WTC11 (cell line): ENCODE data around the gene STK11.

Experiments used
- CBFB ChIP-seq: sonication (generic); formaldehyde crosslinking; IDR thresholded peaks from 2 replicates; pipeline ENCODE4 v1.8.1; 2022; ENCODE audit warnings: mild to moderate bottlenecking, low read depth, missing genetic modification reagents
- CREB1 ChIP-seq: sonication (generic); formaldehyde crosslinking; IDR thresholded peaks from 2 replicates; pipeline ENCODE4 v1.8.0; 2023; ENCODE audit warnings: mild to moderate bottlenecking, missing genetic modification reagents
- KAT7 ChIP-seq: sonication (generic); formaldehyde crosslinking; IDR thresholded peaks from 2 replicates; pipeline ENCODE4 v1.8.1; 2023; ENCODE audit warnings: missing genetic modification reagents, mild to moderate bottlenecking, borderline replicate concordance
- SP1 ChIP-seq: sonication (generic); formaldehyde crosslinking; conservative IDR thresholded peaks from 2 replicates; pipeline ENCODE4 v1.8.1; 2022; ENCODE audit warnings: missing genetic modification reagents
- TEAD4 ChIP-seq: sonication (generic); formaldehyde crosslinking; IDR thresholded peaks from 2 replicates; pipeline ENCODE4 v1.8.0; 2022; ENCODE audit warnings: mild to moderate bottlenecking, missing genetic modification reagents
- ZNF263 ChIP-seq: sonication (generic); formaldehyde crosslinking; IDR thresholded peaks from 2 replicates; pipeline ENCODE4 v1.8.1; 2022; ENCODE audit warnings: low read depth, mild to moderate bottlenecking, moderate library complexity, missing genetic modification reagents
- TF ChIP-seq, protein P1 (sequence below): sonication (generic); formaldehyde crosslinking; IDR thresholded peaks from 2 replicates; pipeline ENCODE4 v1.8.1; 2023; ENCODE audit warnings: mild to moderate bottlenecking, missing genetic modification reagents, moderate library complexity
- TF ChIP-seq, protein P2 (sequence below): fragments of 200-600 bp; IDR thresholded peaks from 2 replicates; pipeline ENCODE4 v1.8.0; 2022; ENCODE audit warnings: antibody characterized with exemption
- TF ChIP-seq, protein P3 (sequence below): sonication (generic); formaldehyde crosslinking; conservative IDR thresholded peaks from 2 replicates; pipeline ENCODE4 v1.8.1; 2023; ENCODE audit warnings: mild to moderate bottlenecking, low read depth, missing genetic modification reagents, moderate library complexity
- TF ChIP-seq, protein P4 (sequence below): sonication (generic); formaldehyde crosslinking; IDR thresholded peaks from 2 replicates; pipeline ENCODE4 v1.8.0; 2022; ENCODE audit warnings: mild to moderate bottlenecking, missing genetic modification reagents
- TF ChIP-seq, protein P5 (sequence below): sonication (generic); formaldehyde crosslinking; conservative IDR thresholded peaks from 2 replicates; pipeline ENCODE4 v1.8.1; 2022; ENCODE audit warnings: mild to moderate bottlenecking, missing genetic modification reagents

DNA sequence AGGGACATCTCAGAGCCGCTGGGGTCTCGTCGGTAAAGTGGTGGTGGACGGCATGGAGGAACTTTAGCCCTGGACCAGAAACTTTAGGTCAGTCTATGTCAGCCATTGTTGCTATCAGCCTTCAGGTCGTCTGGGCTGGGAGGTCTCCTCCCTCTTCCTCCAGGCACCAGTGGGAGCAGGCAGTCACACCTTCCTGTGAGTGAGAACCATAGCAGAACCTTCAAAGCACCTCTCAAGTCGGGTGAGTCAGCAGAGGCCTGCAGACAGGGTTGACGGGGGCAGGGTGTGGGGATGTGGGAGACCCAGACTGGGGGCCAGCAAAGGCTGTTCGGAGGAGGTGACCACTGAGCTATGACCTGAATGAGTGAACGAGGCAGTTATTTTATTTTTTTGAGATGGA is 16.2 kb upstream of the STK11 start:
- TF ChIP-seq, protein P1, sequence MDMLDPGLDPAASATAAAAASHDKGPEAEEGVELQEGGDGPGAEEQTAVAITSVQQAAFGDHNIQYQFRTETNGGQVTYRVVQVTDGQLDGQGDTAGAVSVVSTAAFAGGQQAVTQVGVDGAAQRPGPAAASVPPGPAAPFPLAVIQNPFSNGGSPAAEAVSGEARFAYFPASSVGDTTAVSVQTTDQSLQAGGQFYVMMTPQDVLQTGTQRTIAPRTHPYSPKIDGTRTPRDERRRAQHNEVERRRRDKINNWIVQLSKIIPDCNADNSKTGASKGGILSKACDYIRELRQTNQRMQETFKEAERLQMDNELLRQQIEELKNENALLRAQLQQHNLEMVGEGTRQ (CRISPR knock-in tag), result no peak
- TF ChIP-seq, protein P2, sequence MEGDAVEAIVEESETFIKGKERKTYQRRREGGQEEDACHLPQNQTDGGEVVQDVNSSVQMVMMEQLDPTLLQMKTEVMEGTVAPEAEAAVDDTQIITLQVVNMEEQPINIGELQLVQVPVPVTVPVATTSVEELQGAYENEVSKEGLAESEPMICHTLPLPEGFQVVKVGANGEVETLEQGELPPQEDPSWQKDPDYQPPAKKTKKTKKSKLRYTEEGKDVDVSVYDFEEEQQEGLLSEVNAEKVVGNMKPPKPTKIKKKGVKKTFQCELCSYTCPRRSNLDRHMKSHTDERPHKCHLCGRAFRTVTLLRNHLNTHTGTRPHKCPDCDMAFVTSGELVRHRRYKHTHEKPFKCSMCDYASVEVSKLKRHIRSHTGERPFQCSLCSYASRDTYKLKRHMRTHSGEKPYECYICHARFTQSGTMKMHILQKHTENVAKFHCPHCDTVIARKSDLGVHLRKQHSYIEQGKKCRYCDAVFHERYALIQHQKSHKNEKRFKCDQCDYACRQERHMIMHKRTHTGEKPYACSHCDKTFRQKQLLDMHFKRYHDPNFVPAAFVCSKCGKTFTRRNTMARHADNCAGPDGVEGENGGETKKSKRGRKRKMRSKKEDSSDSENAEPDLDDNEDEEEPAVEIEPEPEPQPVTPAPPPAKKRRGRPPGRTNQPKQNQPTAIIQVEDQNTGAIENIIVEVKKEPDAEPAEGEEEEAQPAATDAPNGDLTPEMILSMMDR, result no peak
- TF ChIP-seq, protein P3, sequence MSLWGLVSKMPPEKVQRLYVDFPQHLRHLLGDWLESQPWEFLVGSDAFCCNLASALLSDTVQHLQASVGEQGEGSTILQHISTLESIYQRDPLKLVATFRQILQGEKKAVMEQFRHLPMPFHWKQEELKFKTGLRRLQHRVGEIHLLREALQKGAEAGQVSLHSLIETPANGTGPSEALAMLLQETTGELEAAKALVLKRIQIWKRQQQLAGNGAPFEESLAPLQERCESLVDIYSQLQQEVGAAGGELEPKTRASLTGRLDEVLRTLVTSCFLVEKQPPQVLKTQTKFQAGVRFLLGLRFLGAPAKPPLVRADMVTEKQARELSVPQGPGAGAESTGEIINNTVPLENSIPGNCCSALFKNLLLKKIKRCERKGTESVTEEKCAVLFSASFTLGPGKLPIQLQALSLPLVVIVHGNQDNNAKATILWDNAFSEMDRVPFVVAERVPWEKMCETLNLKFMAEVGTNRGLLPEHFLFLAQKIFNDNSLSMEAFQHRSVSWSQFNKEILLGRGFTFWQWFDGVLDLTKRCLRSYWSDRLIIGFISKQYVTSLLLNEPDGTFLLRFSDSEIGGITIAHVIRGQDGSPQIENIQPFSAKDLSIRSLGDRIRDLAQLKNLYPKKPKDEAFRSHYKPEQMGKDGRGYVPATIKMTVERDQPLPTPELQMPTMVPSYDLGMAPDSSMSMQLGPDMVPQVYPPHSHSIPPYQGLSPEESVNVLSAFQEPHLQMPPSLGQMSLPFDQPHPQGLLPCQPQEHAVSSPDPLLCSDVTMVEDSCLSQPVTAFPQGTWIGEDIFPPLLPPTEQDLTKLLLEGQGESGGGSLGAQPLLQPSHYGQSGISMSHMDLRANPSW (CRISPR knock-in tag), result no peak
- TF ChIP-seq CBFB, result no peak
- TF ChIP-seq CREB1 (CRISPR knock-in tag), result no peak
- TF ChIP-seq, protein P4, sequence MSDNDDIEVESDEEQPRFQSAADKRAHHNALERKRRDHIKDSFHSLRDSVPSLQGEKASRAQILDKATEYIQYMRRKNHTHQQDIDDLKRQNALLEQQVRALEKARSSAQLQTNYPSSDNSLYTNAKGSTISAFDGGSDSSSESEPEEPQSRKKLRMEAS, result no peak
- TF ChIP-seq ZNF263, result no peak
- TF ChIP-seq KAT7 (CRISPR knock-in tag), result no peak
- no peak for TF ChIP-seq SP1 (CRISPR knock-in tag)
- TF ChIP-seq, protein P5, sequence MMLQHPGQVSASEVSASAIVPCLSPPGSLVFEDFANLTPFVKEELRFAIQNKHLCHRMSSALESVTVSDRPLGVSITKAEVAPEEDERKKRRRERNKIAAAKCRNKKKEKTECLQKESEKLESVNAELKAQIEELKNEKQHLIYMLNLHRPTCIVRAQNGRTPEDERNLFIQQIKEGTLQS (CRISPR knock-in tag), result no peak
- TF ChIP-seq TEAD4, result no peak
